NCI-H2196 (cell line): Measurements from ENCODE around the gene P2RX7.

ENCODE experiments used
- DNase-seq: peaks from one replicate; lab custom pipeline; 2025; ENCODE audit not compliant: unreplicated experiment; lab: John Stamatoyannopoulos, UW

The P2RX7 gene

GRCh38 chr12:121132601-121133481 lies at the start of gene P2RX7:
Gene P2RX7 (plus strand): TSS chr12:121132876. CDS start chr12:121132971, 95 bp downstream.
- DNase-seq = peak; percentile 80

- no peak for DNase-seq
Observed at GRCh38 chr12:121084229-121084628, 48.4 kb upstream of the P2RX7 start.

GRCh38 chr12:121085069-121085468 lies 47.6 kb upstream of the P2RX7 start:
- DNase-seq = no peak

GRCh38 chr12:121085506-121086353 lies 46.9 kb upstream of the P2RX7 start:
- DNase-seq = no peak

- no peak for DNase-seq
Observed at GRCh38 chr12:121086781-121087295, 45.8 kb upstream of the P2RX7 start.

GRCh38 chr12:121087467-121088194 lies 45.0 kb upstream of the P2RX7 start:
- DNase-seq = no peak

- DNase-seq = no peak
Observed at GRCh38 chr12:121088195-121088585, 44.5 kb upstream of the P2RX7 start.

GRCh38 chr12:121089031-121089812 lies 43.5 kb upstream of the P2RX7 start:
- no peak for DNase-seq

GRCh38 chr12:121089813-121090430 lies 42.8 kb upstream of the P2RX7 start:
- DNase-seq = no peak

- no peak for DNase-seq
Observed at GRCh38 chr12:121090586-121091514, 41.8 kb upstream of the P2RX7 start.

- DNase-seq = no peak
Observed at GRCh38 chr12:121092034-121092433, 40.6 kb upstream of the P2RX7 start.

GRCh38 chr12:121093487-121093891 lies 39.2 kb upstream of the P2RX7 start:
- DNase-seq = no peak

GRCh38 chr12:121095544-121096198 lies 37.0 kb upstream of the P2RX7 start:
- DNase-seq = peak; percentile 54

GRCh38 chr12:121096199-121096798 lies 36.4 kb upstream of the P2RX7 start:
- no peak for DNase-seq

- DNase-seq = no peak
Observed at GRCh38 chr12:121099779-121100178, 32.9 kb upstream of the P2RX7 start.

GRCh38 chr12:121102307-121102706 lies 30.4 kb upstream of the P2RX7 start:
- DNase-seq = no peak

GRCh38 chr12:121107681-121108080 lies 25.0 kb upstream of the P2RX7 start:
- DNase-seq = no peak

- no peak for DNase-seq
Observed at GRCh38 chr12:121108492-121108891, 24.2 kb upstream of the P2RX7 start.
